Endothelial cell of umbilical vein (primary cell): ENCODE measurements around the gene NME7. TPM values are rescaled to one million over a fixed set of nuclear protein-coding genes. Genes with fewer than 3 reads are reported as not detected.

ENCODE experiments used
- BruUV-seq: library from RNA; stranded (reverse); fragments of 400-500 nt; replicated peaks from 2 replicates; lab custom pipeline; 2021; lab: Mats Ljungman, UMichigan
- CTCF ChIA-PET: fragments of 300-600, 350-600 bp; sonication (Branson Sonifier 250); formaldehyde crosslinking; loops from one replicate; lab custom pipeline; 2021; ENCODE audit warnings: antibody characterized with exemption, inconsistent platforms; lab: Charles Lee
- POLR2A ChIA-PET: fragments of 300-600, 350-600 bp; sonication (Branson Sonifier 250); formaldehyde crosslinking; loops from one replicate; lab custom pipeline; 2021; ENCODE audit warnings: antibody characterized with exemption, inconsistent platforms; lab: Charles Lee
- DNase-seq: peaks from one replicate; pipeline ENCODE4 v3.0.0-alpha.2; 2011; ENCODE audit warnings: low read depth, low spot score
- FAIRE-seq: peaks from 2 replicates; lab custom pipeline; 2011; peaks lifted over from hg19 to GRCh38; lab: Jason Lieb, UNC
- H2AFZ ChIP-seq: 2 replicates; pipeline ENCODE4 v1.6.0; 2012; ENCODE audit warnings: low read depth, low read length, control low read depth, inconsistent platforms
- H3K27ac ChIP-seq: 2 replicates; pipeline ENCODE4 v1.5.1; 2011; ENCODE audit warnings: low read depth, mild to moderate bottlenecking, control low read depth, low read length, moderate library complexity; ENCODE audit not compliant: insufficient read depth
- H3K27me3 ChIP-seq, 2 experiments: 2 replicates each; pipeline versions ENCODE4 v1.6.0 to v1.6.1; 2011; ENCODE audit warnings: low read length in 2 of 2, mixed read lengths in 1 of 2; ENCODE audit not compliant: control insufficient read depth in 2 of 2, insufficient read depth in 2 of 2
- H3K36me3 ChIP-seq, 2 experiments: 2 replicates in 1 of 2; 3 replicates in 1 of 2; pipeline ENCODE4 v1.5.1; 2011; ENCODE audit warnings: low read length in 2 of 2, mild to moderate bottlenecking in 1 of 2, moderate library complexity in 1 of 2; ENCODE audit not compliant: control insufficient read depth in 2 of 2, insufficient read depth in 2 of 2; ENCODE audit errors: extremely low read depth in 1 of 2
- H3K4me1 ChIP-seq: 3 replicates; pipeline ENCODE4 v1.5.1; 2011; ENCODE audit warnings: mild to moderate bottlenecking, low read length; ENCODE audit not compliant: control insufficient read depth, insufficient read depth; ENCODE audit errors: extremely low read depth
- H3K4me2 ChIP-seq: 2 replicates; pipeline ENCODE4 v1.6.1; 2011; ENCODE audit warnings: low read length, control low read depth, mixed read lengths; ENCODE audit not compliant: insufficient read depth
- H3K4me3 ChIP-seq, 3 experiments: fragments of 200-600 bp in 1 of 3; sonication (generic), shearing (Covaris generic) in 1 of 3; replicated peaks in 1 of 3; 2 replicates each; pipeline ENCODE4 v1.5.1; 2011 to 2016; ENCODE audit warnings: control low read depth in 3 of 3, low read length in 3 of 3, mild to moderate bottlenecking in 2 of 3, inconsistent platforms in 1 of 3, low read depth in 1 of 3, moderate library complexity in 1 of 3; ENCODE audit not compliant: insufficient read depth in 1 of 3
- H3K79me2 ChIP-seq: 2 replicates; pipeline ENCODE4 v1.6.0; 2012; ENCODE audit warnings: low read length, inconsistent platforms; ENCODE audit not compliant: control insufficient read depth, insufficient read depth
- H3K9ac ChIP-seq: replicated peaks from 2 replicates; pipeline ENCODE3; 2011; ENCODE audit warnings: low read length, control low read depth; ENCODE audit not compliant: insufficient read depth; ENCODE audit errors: extremely low read depth
- H3K9me1 ChIP-seq: replicated peaks from 3 replicates; pipeline ENCODE4 v1.6.0; 2011; ENCODE audit warnings: mild to moderate bottlenecking, low read length; ENCODE audit not compliant: control insufficient read depth, insufficient read depth; ENCODE audit errors: extremely low read depth
- H3K9me3 ChIP-seq: replicated peaks from 2 replicates; pipeline ENCODE4 v1.5.1; 2012; ENCODE audit warnings: low read length, inconsistent platforms; ENCODE audit not compliant: control insufficient read depth, insufficient read depth
- H4K20me1 ChIP-seq: replicated peaks from 2 replicates; pipeline ENCODE3; 2011; ENCODE audit warnings: mild to moderate bottlenecking, low read length; ENCODE audit not compliant: control insufficient read depth, insufficient read depth; ENCODE audit errors: extremely low read depth
- CTCF ChIP-seq, 2 donors: IDR thresholded peaks; 1 replicate in 1 of 2; 2 replicates in 1 of 2; pipeline ENCODE4 v1.5.1; 2011; ENCODE audit warnings: low read length in 2 of 2, mild to moderate bottlenecking in 2 of 2, moderate library complexity in 2 of 2, control low read depth in 1 of 2, inconsistent platforms in 1 of 2, low read depth in 1 of 2; ENCODE audit not compliant: insufficient read depth in 1 of 2; ENCODE audit errors: extremely low read depth in 1 of 2
- MYC ChIP-seq: IDR thresholded peaks from one replicate; pipeline ENCODE4 v1.6.1; 2011; ENCODE audit warnings: mild to moderate bottlenecking, low read depth, low read length
- POLR2A ChIP-seq: IDR thresholded peaks from 2 replicates; pipeline ENCODE4 v1.6.1; 2012; ENCODE audit warnings: low read depth, mild to moderate bottlenecking, control low read depth, low read length
- POLR2AphosphoS5 ChIP-seq: IDR thresholded peaks from 2 replicates; pipeline ENCODE4 v1.6.1; 2012; ENCODE audit warnings: low read depth, mild to moderate bottlenecking, control low read depth, low read length, moderate library complexity; ENCODE audit not compliant: insufficient read depth
- dilution Hi-C: fragments of 300-500 bp; cut with MboI; formaldehyde crosslinking; loops from one replicate; pipeline ENCODE4 v1.15.0; 2019; ENCODE audit warnings: low sequenced_read_pairs; ENCODE audit not compliant: extremely low pct_ligation_motif_present
- intact Hi-C: fragments of 100-400 bp; cut with micrococcal nuclease; formaldehyde crosslinking; loops from one replicate; pipeline ENCODE4 v1.10.0; 2022
- polyA plus RNA-seq, 4 experiments: library from polyadenylated mRNA; depleted of rRNA in 3 of 4; stranded (reverse) in 3 of 4; unstranded in 1 of 4; fragments of >200 nt; gene quantifications; 2 replicates each; pipeline versions ENCODE4 v1.2.1 to v1.2.3, GENCODE V29; 2011 to 2012; ENCODE audit warnings: missing spikeins in 1 of 4
- total RNA-seq: library from RNA; stranded (reverse); gene quantifications from 2 replicates; pipeline ENCODE4 v1.2.3, GENCODE V29; 2021

The NME7 gene
- total and polyA plus RNA-seq, 2 donors (not counting 3 experiments of a cell fraction or from before 2014, with no cell fraction given) = 16.5 to 25.3 TPM

- FAIRE-seq (peak; percentile 82), DNase-seq (peak; percentile 87)
- TF ChIP-seq POLR2AphosphoS5 = peak; percentile 86
- no peak for TF ChIP-seq MYC
- TF ChIP-seq CTCF (IDR thresholded peaks at IDR 0.05; ENCODE audit: extremely low read depth in 1 of 2, insufficient read depth in 1 of 2, low read depth in 1 of 2, low read length in 2 of 2) = peak in 1 of 2 donors; percentile 44
- TF ChIP-seq POLR2A = peak; percentile 90
- peaks cover 46% of the 10 kb centered on the region for H3K79me2 ChIP-seq
- peak within 1 kb of the TSS; percentile 91 for H3K9ac ChIP-seq
- peak within 1 kb of the TSS; percentile 83 for H2AFZ ChIP-seq
- peak within 1 kb of the TSS; percentile 89 for H3K27ac ChIP-seq
- H3K4me2 ChIP-seq = peak within 1 kb of the TSS; percentile 96
- peak within 1 kb of the TSS; percentile 89 to 99 (median 94) for H3K4me3 ChIP-seq
- H3K27me3 ChIP-seq = no peaks in the 10 kb centered on the region
- intact Hi-C loops (loop anchor here (1.0 to 5.0 kb wide), 7 partner anchors 144 to 786 kb away; partner anchors contain the start of gene SCYL3), dilution Hi-C loops (no loop called here)
- no peaks in the 10 kb centered on the region for H3K9me1 ChIP-seq
- H3K4me1 ChIP-seq = peaks cover 35% of the 10 kb centered on the region
- H3K36me3 ChIP-seq = no peaks in the 10 kb centered on the region
- no peaks in the 10 kb centered on the region for H3K9me3 ChIP-seq
- ChIA-PET CTCF (interaction anchor here (0.8 to 3.3 kb wide), 4 partner anchors 11 to 503 kb away, joined by 3 to 31 read pairs (median 6); no protein-coding TSS in a partner anchor), POLR2A (interaction anchor here (0.8 kb wide), 1 partner anchor 11 kb away, joined by 4 read pairs; no protein-coding TSS in a partner anchor)
- BruUV-seq = no TSS peak
- no peaks in the 10 kb centered on the region for H4K20me1 ChIP-seq
These were observed 261.3 kb downstream of the NME7 start, which contains the start of gene ATP1B1 for GRCh38 chr1:169106095-169106920. Gene ATP1B1, plus strand, starts transcription at chr1:169106690. Its CDS starts 140 bp downstream, at chr1:169106830.
